ENCODE results near the gene ZNF581.
A peak's percentile ranks its signal among the peaks of the same experiment; 100 is the strongest.

Gene ZNF581, protein sequence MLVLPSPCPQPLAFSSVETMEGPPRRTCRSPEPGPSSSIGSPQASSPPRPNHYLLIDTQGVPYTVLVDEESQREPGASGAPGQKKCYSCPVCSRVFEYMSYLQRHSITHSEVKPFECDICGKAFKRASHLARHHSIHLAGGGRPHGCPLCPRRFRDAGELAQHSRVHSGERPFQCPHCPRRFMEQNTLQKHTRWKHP

DNA sequence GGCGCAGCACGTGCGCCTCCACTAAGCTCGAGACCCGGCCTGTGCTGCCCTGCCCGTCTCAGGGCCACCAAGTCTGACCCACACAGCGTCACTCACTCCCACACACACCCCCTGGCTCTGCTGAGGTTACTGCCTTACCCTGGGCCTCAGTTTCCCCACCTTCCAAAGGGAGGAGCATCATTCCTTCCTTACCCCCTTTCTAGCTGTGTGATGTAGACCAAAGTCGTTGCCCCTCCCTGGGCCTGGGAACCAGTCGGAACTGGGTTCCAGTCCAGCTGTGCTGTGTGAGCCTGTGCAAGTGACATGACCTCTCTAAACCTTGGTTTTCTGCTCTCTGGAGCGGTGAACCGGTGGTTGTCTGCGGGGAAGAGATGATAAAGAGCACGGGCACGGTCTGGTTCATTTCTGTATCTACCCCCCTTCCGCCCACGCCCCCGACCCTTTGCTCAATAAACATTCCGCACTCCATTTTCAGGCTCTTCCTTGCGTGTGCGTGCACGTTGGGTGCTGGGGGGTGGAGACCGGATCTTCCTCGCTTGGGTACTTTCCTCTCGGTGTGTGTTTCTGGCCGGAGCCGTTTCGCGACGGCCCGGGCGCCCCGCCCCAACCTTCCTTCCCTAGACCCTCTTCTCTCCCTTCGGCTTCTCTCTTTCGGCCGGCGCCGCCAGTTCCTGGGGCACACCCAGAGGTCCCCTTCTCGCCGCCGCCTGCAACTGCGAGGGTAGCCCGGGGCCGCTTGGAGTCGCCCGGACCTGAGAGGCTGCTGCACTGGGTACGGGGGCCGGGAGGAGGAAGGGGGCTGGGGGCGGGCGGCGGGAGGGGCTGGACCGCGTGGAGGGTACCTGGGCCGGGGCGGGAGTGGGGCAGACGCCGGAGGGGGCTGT lies at the start of gene ZNF581:
ZNF581 (plus strand) TSS at position 647 of the 884 bp plus-strand sequence. CDS start 923 bp downstream, outside the sequence.
- peak; percentile 74 for DNase-seq

DNA sequence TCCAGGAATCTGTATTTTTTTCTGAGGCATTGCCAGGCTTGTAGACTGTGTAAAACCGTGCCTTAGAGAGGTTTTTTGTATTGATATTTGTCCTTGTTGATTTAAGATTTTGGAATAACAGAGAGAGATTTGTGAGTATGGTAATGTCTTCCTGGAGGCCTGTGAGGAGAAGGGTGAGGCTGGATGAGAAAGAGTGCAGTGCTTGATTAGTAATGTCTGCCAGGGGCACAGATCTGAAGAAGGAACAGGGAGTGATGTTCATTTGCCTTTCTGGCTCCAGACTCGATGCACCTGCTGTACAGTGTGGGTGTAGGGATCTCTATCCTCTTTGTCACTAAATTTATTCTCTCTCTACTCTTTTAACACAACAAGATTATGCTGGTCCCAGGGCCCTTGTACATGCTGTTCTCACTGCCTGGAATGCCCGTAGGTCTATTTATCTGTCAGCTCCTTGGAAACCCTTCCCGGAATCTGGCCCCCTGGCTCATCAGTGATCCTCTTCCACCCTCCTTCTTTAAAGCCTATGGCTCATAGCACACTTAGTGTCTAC lies 48.4 kb upstream of the ZNF581 start:
- no peak for DNase-seq

DNA sequence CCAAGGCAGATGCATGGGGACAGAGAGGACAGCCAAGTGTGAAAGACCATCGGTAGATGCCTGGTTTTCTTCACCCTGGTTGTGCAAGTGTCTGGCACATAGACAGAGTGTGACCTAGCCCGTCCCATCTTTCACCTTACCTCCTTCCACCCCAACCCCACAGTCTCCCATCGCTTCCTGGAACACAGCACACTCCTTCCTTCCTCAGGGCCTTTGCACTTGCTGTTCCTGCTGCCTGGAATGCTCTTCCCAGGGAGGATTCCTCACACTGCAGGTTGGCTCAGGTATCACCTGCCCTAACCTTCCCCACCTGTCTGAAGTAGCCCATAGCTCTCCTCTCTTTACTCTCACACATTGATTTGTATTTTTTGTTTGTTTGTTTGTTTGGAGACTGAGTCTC lies 47.1 kb upstream of the ZNF581 start:
- DNase-seq = no peak

DNA sequence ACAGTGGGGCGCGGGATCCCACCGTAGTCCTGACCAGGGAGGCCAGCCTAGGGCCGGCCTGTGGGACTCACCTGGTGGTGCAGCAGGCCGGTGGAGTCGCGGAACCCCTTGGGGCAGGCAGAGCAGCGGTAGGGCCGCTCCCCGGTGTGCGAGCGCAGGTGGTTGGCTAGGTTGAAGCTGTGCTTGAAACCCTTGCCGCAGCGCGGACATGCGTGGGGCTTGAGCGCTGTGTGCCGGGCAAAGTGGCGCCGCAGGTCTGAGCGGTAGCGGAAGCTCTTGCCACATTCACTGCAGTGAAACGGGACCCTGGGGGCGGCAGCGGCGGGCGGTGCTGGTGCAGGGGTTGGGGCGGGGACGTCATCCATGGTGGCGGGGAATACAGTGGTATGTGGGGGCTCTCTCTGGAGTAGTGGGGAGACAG lies 45.9 kb upstream of the ZNF581 start:
- DNase-seq = no peak

DNA sequence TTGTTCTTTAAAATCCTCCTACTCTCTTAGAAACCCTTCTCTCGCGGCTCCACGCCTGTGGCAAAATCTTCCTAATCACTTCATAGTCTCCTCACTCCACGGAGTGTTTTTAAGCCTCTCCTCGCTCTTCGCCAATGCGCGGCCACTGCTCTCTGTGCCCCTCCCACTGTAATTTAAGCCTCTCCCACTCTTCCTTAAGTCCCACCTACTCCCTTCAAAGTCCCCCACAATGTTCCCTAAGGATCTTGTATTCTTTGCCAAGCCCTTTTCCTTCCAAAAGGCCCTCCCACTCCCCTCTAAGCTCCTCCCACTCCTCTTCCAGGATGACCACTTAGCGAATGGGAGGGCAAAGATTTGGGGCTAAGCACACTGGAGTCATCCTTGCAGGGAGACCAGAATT lies 45.4 kb upstream of the ZNF581 start:
- DNase-seq = no peak

DNA sequence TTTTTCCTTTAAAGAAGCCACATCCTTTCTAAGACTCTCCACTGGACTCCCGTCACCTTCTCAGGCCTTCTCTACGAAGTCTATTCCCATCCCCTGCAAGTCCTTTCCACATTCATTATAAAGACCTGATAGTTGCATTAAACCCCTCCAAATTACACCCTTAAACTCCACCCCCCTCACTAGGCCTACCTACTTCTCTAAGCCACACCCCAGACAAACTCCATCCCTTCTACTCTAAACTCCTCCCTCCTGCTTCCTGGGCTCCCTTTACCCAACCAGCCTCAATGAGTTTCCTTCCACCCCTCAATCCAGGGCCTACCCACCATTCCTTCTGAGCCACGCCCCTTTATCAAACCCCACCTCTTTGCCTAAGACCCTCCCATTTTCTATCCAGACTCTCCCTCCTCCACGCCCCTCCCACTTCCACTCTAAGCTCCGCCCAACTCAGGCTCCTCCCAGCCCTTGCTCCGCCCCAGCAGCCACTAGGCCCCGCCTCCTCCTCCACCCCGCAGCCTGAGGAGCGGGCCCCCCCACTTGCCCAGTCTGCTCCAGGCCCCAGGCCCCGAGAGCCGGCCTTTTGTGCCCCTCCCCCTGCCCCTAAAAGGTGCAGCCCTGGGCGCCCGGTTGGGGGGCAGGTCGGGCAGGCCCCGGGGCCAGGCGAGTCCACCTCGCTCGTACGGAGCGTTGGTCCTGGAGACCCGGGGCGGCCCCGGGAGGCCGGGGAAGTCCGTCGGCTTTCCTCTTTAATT lies 44.6 kb upstream of the ZNF581 start:
- peak; percentile 95 for DNase-seq

DNA sequence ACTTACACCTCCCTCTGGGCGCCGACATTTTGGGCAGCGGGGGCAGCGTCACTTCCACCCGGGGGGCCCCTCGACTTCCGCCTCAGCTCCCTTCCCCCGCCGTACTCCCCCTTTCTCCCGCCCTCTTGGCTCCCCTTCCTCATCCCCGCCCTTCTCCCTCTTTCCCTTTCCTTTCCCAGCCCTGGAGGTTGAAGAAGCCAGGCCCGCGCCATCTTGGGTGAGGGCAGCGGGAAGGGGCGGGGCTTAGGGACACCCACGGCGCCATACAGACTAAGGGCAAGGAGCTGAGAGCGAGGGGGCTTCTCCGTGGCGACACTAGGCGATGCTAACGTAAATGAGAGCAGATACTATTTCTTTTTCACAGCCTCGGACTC lies 44.0 kb upstream of the ZNF581 start, which contains the start of gene FIZ1:
FIZ1 (minus strand) TSS at position 50 of the 374 bp plus-strand sequence. CDS start 1,652 bp downstream, outside the sequence.
- DNase-seq = peak; percentile 99

DNA sequence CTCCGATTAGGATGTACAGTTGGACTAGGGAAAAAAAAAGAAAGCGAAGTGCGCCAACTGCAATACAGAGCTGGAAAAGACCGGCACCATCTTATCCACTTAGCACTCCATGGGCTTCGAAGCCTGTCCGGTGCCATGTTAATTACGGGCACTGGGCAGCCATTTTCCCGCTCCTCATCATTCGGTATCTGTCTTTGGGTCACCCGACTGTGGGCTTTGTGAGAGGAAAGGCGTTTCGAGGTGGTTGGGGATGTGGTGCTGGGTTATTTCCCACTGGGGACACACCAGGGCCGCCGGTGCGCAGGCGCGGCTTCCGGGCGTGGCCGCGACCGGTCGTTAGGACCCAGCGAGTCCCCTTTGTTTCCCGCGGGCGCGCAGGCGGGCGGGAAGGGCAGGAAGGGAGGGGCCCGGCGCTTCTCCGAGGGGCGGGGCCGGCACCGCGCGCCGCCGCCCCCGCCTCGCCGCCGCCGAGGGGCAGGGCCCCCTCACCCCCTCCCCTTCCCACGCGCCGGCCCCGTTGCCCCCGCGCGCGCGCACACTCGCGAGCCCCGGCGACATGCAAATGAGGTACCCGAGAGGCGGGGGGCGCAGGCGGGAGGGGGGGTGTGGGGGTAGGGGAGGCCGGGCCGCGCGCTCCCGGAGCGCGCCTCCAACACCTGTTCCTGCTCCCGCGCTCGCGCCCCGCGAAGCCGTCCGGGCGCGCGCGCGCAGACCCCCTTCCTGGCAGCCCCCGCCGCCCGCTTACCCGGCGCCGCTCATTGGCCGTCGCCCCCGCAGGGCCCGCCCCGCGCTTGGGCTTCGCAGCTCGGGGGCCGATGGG lies 43.4 kb upstream of the ZNF581 start, which contains the start of gene ZNF524:
ZNF524 (plus strand) TSS at position 447 of the 820 bp plus-strand sequence. CDS start 1,825 bp downstream, outside the sequence.
- DNase-seq = peak; percentile 95

DNA sequence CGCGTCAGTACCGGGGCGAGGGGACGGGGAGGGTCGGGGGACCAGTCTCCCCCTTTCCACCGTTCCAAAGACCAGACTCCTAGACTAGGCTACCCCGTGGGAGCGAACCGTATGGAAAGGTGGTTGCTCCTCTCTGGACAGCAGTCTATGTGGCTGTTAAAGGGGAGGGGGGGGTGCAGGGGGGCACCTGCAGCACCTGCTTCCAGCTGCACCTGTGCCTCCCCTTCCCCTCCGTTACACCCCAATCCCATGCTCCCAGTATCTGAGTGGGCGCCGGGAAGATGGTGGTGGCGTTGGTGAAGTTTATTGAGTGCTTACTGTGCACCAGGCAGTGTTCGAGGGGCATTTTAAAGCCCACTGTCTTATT lies 42.8 kb upstream of the ZNF581 start:
- no peak for DNase-seq

DNA sequence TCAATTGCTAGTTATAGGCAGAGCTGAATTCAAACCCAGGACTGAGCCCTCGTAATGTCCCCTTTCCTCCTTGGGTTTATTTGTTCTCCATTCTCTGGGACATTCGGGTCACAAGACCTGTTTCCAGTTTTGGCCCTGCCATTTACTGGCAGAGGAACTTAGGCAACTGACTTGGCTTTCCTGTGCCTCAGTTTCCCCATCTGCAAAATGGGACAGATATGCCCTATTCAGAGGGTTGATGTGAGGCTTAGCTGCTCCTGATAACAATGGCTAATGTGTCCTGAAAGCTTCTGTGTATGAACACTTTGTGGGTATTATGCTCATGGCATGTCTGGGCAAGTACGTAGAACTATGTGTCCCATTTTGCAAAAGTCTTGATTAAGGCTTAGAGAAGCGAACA lies 42.4 kb upstream of the ZNF581 start:
- peak; percentile 26 for DNase-seq

DNA sequence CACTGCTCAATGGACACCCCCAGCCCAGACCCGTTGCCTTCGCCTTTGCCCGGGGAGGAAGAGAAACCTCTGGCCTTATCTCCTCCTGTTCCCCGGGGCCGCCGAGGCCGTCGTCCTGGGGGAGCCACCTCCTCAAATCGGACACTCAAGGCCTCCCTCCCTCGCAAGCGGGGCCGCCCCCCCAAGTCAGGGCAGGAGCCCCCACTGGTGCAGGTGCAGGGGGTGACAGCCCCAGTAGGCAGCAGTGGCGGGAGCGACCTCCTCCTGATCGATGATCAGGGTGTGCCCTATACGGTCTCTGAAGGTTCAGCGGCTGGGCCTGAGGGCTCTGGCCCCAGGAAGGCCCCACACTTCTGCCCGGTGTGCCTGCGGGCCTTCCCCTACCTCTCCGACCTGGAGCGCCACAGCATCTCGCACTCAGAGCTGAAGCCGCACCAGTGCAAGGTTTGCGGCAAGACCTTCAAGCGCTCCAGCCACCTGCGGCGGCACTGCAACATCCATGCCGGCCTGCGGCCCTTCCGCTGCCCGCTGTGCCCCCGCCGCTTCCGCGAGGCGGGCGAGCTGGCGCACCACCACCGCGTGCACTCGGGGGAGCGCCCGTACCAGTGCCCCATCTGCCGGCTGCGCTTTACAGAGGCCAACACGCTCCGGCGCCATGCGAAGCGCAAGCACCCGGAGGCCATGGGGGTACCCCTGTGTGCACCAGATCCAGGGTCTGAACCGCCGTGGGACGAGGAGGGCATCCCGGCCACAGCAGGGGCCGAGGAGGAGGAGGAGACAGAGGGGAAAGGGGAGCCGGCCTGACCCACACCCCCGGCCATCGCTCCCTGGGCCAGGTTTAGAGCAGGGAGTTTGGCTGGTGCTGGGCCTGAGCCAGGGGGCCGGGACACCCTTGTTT lies 41.1 kb upstream of the ZNF581 start:
- DNase-seq = no peak

DNA sequence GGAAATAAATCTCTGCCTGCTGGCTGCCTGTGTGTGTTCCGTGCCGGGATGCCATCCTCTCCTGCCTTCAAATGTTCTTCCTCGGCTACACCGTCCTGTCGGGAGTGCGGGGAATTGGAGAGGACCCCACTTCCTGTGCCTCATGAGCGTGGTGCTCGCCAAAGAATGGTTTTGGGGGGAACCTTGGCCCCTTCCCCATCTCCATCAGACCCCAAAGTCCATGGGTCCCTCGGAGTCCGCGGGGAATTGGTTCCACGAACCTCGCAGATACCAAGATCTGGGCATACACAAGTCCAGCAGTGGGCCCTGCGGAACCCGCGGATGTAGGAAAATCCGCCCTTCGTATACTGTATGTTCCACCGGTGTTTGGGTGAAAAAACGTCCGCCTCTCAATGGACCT lies 40.3 kb upstream of the ZNF581 start:
- no peak for DNase-seq

DNA sequence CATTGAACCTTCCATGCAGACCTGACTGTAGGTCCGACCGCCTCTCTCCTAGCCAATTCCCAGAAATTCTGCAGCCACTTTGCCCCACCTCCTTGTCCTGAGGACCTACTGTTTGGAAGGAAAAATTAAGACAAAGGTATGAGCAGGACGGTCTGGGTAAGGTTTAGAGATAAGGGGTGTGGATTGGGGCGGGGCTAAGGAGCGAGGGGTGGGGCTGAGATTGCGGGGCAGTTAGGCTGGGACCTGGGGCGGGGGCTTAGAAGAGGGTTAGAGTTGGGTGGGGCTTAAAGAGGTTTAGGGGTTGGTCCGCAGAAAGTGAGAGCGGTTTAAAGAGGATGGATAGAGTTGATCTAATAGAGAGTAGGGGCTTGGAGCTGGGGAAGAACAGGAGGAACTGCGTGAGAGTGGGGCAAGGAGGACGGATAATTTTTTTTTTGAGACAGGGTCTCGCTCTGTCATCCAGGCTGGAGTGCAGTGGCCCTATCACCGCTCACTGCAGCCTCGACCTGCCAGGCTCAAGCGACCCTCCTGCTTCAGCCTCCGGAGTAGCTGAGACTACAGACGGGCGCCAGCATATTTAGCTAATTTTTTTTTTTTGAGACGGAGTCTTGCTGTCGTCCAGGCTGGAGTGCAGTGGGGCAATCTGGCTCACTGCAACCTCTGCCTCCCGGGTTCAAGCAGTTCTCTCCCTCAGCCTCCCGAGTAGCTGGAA lies 39.7 kb upstream of the ZNF581 start:
- DNase-seq = no peak

DNA sequence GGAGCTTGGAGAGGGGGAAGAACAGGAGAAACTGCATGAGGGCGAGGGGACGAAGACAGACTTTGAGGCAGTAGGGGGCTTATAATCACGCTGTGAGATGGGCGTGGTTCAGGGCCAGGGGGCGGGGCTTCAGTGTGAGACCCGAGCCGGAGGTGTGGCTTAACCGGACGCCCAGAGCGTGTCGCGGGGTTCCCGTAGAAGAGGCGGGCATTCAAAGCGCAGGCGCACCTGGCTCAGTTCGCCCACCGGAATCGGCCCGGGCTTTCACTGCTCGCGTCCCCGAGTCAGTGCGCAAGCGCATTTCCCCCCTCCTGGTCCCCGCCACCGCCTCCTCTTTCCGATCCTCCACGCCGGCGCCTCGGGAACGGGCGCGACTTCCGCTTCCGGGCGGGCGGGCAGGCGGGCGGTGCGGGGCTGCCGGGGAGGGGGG lies 38.2 kb upstream of the ZNF581 start:
- peak; percentile 98 for DNase-seq

DNA sequence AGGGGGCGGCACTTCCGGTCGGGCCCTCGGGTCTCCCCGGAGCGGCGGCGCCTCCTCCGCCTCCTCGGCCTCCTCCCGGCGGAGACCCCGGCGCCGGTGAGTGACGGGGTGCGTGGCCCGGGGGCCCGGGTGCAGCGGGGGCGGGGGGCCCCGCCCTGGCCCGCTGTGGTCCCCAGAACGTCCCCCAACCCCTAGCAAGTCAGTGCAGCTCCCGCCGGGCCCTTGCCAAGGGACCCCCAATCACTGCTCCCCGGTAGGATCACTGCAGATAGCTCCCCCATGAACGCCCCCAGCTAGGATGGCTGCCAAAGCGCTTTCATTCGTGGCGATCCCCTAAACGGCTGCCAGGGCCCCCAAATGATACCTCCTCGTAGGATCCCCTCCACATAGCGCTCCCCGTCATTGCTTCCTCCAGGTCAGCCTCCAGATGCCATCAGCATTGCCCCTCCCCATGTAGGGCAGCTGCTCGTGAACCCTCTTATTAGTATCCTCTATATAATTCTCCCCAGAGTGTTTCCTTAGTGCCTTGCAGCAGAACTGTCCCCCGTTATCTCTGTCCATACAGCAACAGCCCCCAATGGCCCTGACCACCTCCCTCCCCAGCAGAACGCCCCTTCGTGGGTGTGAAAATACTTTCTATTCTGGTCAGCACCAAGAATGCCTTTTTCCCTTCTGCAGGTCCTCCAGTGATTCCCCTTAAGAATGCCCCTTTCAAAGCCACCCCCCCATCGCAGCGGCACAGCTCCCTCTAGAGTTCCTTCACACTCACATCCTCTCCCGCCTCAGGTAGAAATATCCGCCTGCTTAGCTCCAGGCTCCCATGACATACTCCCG lies 37.6 kb upstream of the ZNF581 start, which contains the start of gene ZNF865:
ZNF865 (plus strand) TSS at position 11 of the 834 bp plus-strand sequence. CDS start 7,972 bp downstream, outside the sequence.
- DNase-seq = peak; percentile 75

DNA sequence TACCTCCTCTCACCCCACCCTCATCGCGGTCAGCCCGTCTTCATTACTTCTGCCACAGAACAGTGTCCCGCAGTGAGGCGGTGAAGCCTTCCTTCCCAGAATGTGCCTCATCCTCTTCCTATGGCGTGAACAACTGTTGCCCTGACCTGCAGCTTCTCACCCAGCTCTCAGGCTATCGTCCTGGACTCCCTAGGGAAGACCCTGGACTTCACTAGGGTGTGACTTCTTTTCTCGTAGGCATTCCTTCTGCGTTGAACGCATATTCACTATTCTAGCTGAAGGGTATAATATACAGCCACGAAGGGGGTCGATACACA lies 37.0 kb upstream of the ZNF581 start:
- DNase-seq = no peak

DNA sequence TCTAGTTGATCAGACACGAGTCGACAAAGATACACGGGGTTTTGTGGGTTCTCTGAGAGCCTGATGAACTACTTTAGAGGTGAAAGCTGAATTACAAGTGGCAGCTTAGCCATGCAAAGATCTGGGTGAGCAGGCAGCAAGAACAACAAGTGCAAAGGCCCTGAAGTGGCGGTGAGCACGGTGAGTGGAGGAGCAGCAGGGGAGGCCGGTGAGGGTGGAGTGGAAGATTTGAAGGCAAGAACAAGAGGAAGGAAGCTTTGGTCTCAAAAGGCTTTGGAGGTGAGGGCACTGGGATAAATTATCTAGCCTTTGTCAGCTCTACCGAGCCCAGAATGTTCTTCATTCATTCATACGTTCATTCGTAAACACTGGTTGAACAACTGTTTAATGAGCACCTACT lies 36.6 kb upstream of the ZNF581 start:
- no peak for DNase-seq

DNA sequence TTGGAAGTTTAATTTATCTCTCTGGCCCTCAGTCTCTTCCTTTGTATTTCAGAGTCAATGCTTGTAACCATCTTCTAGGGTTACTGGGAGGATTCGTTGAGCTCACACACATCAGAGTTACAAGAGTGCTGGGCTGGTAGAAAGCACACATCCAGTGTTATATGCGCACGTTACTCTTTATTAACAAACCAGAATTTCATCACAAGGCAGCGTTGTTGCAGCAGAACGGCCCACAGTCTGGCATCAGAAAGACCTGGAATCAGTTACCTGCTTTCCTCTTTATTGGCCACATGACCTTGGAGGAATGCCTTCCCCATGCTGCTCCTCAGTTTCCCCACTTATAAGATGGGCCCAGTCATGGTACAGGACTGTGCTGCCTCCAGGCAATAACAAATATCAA lies 34.1 kb upstream of the ZNF581 start:
- DNase-seq = no peak

DNA sequence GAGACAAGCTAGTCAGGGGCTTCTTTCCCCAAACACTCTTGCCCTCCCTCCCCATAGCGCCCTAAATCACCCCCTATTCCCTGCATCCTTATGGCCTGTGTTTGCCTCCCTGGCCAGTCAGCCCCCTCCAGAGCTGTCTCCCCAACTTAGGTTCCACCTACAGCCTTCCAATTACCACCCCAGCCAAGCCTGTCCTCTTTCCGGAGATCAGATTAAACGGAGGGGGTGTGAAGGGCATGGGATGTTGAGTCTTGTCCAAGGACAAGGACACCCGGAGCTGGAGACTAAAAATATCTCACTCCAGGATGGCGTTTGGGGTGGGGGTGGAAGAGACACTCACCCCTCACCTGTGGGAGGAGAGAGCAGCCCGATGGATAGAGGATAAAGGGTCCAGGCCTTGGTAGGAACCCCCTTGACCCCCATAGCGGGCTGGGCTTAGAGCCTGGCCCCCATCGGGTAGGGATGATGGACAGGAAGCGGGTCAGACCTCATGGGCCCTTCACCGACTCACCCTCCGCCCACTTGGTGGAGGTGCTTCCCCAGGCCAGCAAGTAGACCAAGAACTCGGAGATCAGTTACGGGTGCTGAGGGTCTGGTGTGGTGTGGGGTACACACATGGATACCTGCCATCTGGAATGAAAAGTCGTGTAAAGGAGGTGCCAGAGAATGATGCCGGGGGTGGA lies 32.0 kb upstream of the ZNF581 start:
- no peak for DNase-seq
